A549 (cell line): Measurements from ENCODE around the gene SIAH3. TPM values are rescaled to one million over a fixed set of nuclear protein-coding genes. Genes with fewer than 3 reads are reported as not detected.

ENCODE experiments used
- ATAC-seq, 2 experiments: fragments of 200-7000 bp in 1 of 2; fragments of >200 bp in 1 of 2; cut with Nextera tagmentation in 1 of 2; cut with Tn5 transposase in 1 of 2; 3 replicates each; pipeline versions ENCODE4 v1.8.0 to v1.9.1; 2018 to 2020; ENCODE audit warnings: mild to moderate bottlenecking in 1 of 2, moderate library complexity in 1 of 2
- CTCF ChIA-PET: fragments of 300-600 bp; sonication (Branson Sonifier 250); formaldehyde crosslinking; extraction: SDS; loops from one replicate; lab custom pipeline; 2021; ENCODE audit warnings: antibody characterized with exemption, inconsistent platforms; lab: Yijun Ruan, JAX
- POLR2A ChIA-PET: fragments of 350-600 bp; formaldehyde crosslinking; extraction: SDS; loops from one replicate; lab custom pipeline; 2021; ENCODE audit warnings: antibody characterized with exemption, inconsistent platforms; lab: Yijun Ruan, JAX
- DNase-seq, 2 experiments: peaks; one replicate each; pipeline versions ENCODE4 v3.0.0 to v3.0.0-alpha.2; 2011 to 2016; ENCODE audit warnings: low read depth in 1 of 2, low spot score in 1 of 2
- FAIRE-seq: peaks from 2 replicates; lab custom pipeline; 2011; peaks lifted over from hg19 to GRCh38; lab: Jason Lieb, UNC
- H3K27ac ChIP-seq, 2 experiments: fragments of >200 bp; sonication (Bioruptor Twin); formaldehyde crosslinking; 3 replicates each; pipeline ENCODE4 v1.5.1; 2016 to 2017
- H3K4me1 ChIP-seq: fragments of >200 bp; sonication (Bioruptor Twin); formaldehyde crosslinking; 3 replicates; pipeline ENCODE4 v1.6.1; 2016
- H3K4me2 ChIP-seq: fragments of >200 bp; sonication (Bioruptor Twin); formaldehyde crosslinking; 3 replicates; pipeline ENCODE4 v1.6.1; 2016
- H3K4me3 ChIP-seq: fragments of >200 bp; sonication (Bioruptor Twin); formaldehyde crosslinking; 3 replicates; pipeline ENCODE4 v1.5.1; 2016
- H3K9me3 ChIP-seq: fragments of >200 bp; sonication (Bioruptor Twin); formaldehyde crosslinking; 3 replicates; pipeline ENCODE4 v1.6.1; 2016
- BHLHE40 ChIP-seq: IDR thresholded peaks from 2 replicates; pipeline ENCODE4 v1.6.1; 2012; ENCODE audit warnings: low read depth, low read length, inconsistent platforms
- CHD2 ChIP-seq: fragments of 150-350 bp; IDR thresholded peaks from 2 replicates; pipeline ENCODE4 v1.6.1; 2014; ENCODE audit warnings: low read length; ENCODE audit not compliant: partially characterized antibody
- CHD4 ChIP-seq: fragments of 200-600 bp; sonication (generic); IDR thresholded peaks from 2 replicates; pipeline ENCODE4 v1.6.1; 2016; ENCODE audit warnings: antibody characterized with exemption, mild to moderate bottlenecking, borderline replicate concordance
- ESRRA ChIP-seq: fragments of 150-350 bp; IDR thresholded peaks from 2 replicates; pipeline ENCODE4 v1.6.1; 2014; ENCODE audit warnings: mild to moderate bottlenecking, low read length, borderline replicate concordance
- FOSB ChIP-seq: fragments of 250-450 bp; sonication (Bioruptor Pico); IDR thresholded peaks from 2 replicates; pipeline ENCODE4 v1.5.0; 2020; ENCODE audit warnings: mild to moderate bottlenecking, moderate library complexity
- FOSL2 ChIP-seq, 2 experiments: fragments of 450-650 bp in 1 of 2; fragments of >200 bp in 1 of 2; sonication (Bioruptor Twin) in 1 of 2; formaldehyde crosslinking; IDR thresholded peaks; 2 replicates each; pipeline versions ENCODE4 v1.5.0 to v1.6.1; 2016 to 2020; ENCODE audit warnings: mild to moderate bottlenecking in 1 of 2, moderate library complexity in 1 of 2
- GATA3 ChIP-seq: IDR thresholded peaks from 2 replicates; pipeline ENCODE4 v1.6.1; 2012; ENCODE audit warnings: borderline replicate concordance
- HOXA7 ChIP-seq: fragments of 250-450 bp; sonication (Bioruptor Pico); IDR thresholded peaks from 2 replicates; pipeline ENCODE4 v1.5.0; 2020; ENCODE audit warnings: mild to moderate bottlenecking, moderate library complexity
- HOXB5 ChIP-seq: fragments of 250-450 bp; sonication (Bioruptor Pico); IDR thresholded peaks from 2 replicates; pipeline ENCODE4 v1.5.0; 2020; ENCODE audit warnings: mild to moderate bottlenecking, moderate library complexity
- KDM5A ChIP-seq: fragments of 200-600 bp; sonication (generic); IDR thresholded peaks from 2 replicates; pipeline ENCODE4 v1.6.1; 2016; ENCODE audit warnings: antibody characterized with exemption, mild to moderate bottlenecking
- MAFK ChIP-seq: fragments of 450-650 bp; IDR thresholded peaks from 2 replicates; pipeline ENCODE4 v1.6.1; 2014; ENCODE audit not compliant: partially characterized antibody
- MAX ChIP-seq: IDR thresholded peaks from 2 replicates; pipeline ENCODE4 v1.6.1; 2012
- NFE2L2 ChIP-seq: fragments of 150-350 bp; conservative IDR thresholded peaks from 2 replicates; pipeline ENCODE4 v1.6.1; 2014; ENCODE audit warnings: low read length
- NR3C1 ChIP-seq: fragments of >200 bp; sonication (Bioruptor Twin); formaldehyde crosslinking; IDR thresholded peaks from 3 replicates; pipeline ENCODE4 v1.6.1; 2017
- PBX3 ChIP-seq: IDR thresholded peaks from 2 replicates; pipeline ENCODE4 v1.6.1; 2012
- POLR2A ChIP-seq: IDR thresholded peaks from 2 replicates; pipeline ENCODE4 v1.6.1; 2012; ENCODE audit warnings: mild to moderate bottlenecking, low read length
- RFX5 ChIP-seq: fragments of 450-650 bp; IDR thresholded peaks from 2 replicates; pipeline ENCODE4 v1.7.1; 2014; ENCODE audit warnings: antibody characterized with exemption, mild to moderate bottlenecking, moderate library complexity
- RNF2 ChIP-seq: fragments of 200-600 bp; sonication (generic); IDR thresholded peaks from 2 replicates; pipeline ENCODE4 v1.6.1; 2016; ENCODE audit warnings: low read depth, mild to moderate bottlenecking, antibody characterized with exemption, moderate library complexity, borderline replicate concordance
- SMC3 ChIP-seq: fragments of >200 bp; sonication (Bioruptor Twin); formaldehyde crosslinking; IDR thresholded peaks from 3 replicates; pipeline ENCODE4 v1.6.1; 2018; ENCODE audit warnings: inconsistent platforms
- SREBF2 ChIP-seq: fragments of 450-650 bp; IDR thresholded peaks from 2 replicates; pipeline ENCODE4 v1.6.1; 2014; ENCODE audit warnings: mild to moderate bottlenecking, moderate library complexity
- USF2 ChIP-seq: fragments of 450-650 bp; IDR thresholded peaks from 2 replicates; pipeline ENCODE4 v1.6.1; 2014; ENCODE audit warnings: antibody characterized with exemption
- ZC3H11A ChIP-seq: fragments of 450-650 bp; IDR thresholded peaks from 2 replicates; pipeline ENCODE4 v1.6.1; 2014; ENCODE audit warnings: antibody characterized with exemption, mild to moderate bottlenecking
- ZFP36 ChIP-seq: fragments of 450-650 bp; IDR thresholded peaks from 2 replicates; pipeline ENCODE4 v1.6.1; 2014; ENCODE audit warnings: borderline replicate concordance; ENCODE audit not compliant: partially characterized antibody
- ZNF302 ChIP-seq: fragments of 250-450 bp; sonication (Bioruptor Pico); IDR thresholded peaks from 2 replicates; pipeline ENCODE4 v1.9.0; 2021; ENCODE audit warnings: inconsistent platforms, mild to moderate bottlenecking, moderate library complexity
- WGBS: methylation state at CpG from one replicate; pipeline ENCODE4 v1.1.6; 2017; ENCODE audit errors: missing lambda C conversion rate; 5-methylcytosine and 5-hydroxymethylcytosine counted together
- polyA plus RNA-seq, 4 experiments: library from polyadenylated mRNA; depleted of rRNA in 3 of 4; stranded (reverse); fragments of >200 nt; fragmentation: RNase III in 1 of 4; extraction: RNeasy Plus Mini Kit Qiagen cat#74134 plus additional on column Dnase treatment in 1 of 4; gene quantifications; 2 replicates in 3 of 4; 3 replicates in 1 of 4; pipeline ENCODE4 v1.2.3, GENCODE V29; 2011 to 2017

Gene SIAH3
- polyA plus RNA-seq, 2 of the 4 experiments (the other 2 are of a cell fraction) = not detected

GRCh38 chr13:45834411-45834994, 17.1 kb downstream of the SIAH3 start (continued):
- TF ChIP-seq USF2 = no peak

- Histone ChIP-seq H3K9me3 (no peaks in the 10 kb centered on the region), H3K4me1 (no peaks in the 10 kb centered on the region), H3K27ac (no peak overlapping the region), H3K4me3 (no peak overlapping the region), H3K4me2 (no peak overlapping the region)
- POLR2A ChIA-PET = no interaction called here
- 26% methylated on average over 5 of the region's 5 CpGs for WGBS
- CTCF ChIA-PET = interaction anchor here (0.6 to 1.9 kb wide), 4 partner anchors 11 to 454 kb away, joined by 3 to 5 read pairs (median 4); no protein-coding TSS in a partner anchor
- no peak for ATAC-seq
- no peak for DNase-seq
- no peak for FAIRE-seq
- no peak for TF ChIP-seq FOSL2 (IDR thresholded peaks at IDR 0.05)
- 0 out of 2 replicates have a peak, but pooled peaks have one; percentile 5 for TF ChIP-seq FOSL2 (CRISPR knock-in tag; IDR thresholded peaks at IDR 0.05)
- TF ChIP-seq PBX3 = no peak
These were observed 17.7 kb downstream of the SIAH3 start for GRCh38 chr13:45833663-45834375.

- H3K9me3 ChIP-seq = no peaks in the 10 kb centered on the region
- FAIRE-seq (no peak), DNase-seq (no peak), ATAC-seq (no peak)
- ChIA-PET POLR2A (no interaction called here), CTCF (interaction anchor here (0.7 to 0.9 kb wide), 2 partner anchors 33 to 47 kb away, joined by 3 to 4 read pairs; no protein-coding TSS in a partner anchor)
- WGBS = 50% methylated on average over 4 of the region's 4 CpGs
- H3K4me1 ChIP-seq = no peaks in the 10 kb centered on the region
- no peak for TF ChIP-seq HOXB5
- TF ChIP-seq SREBF2 = no peak
- TF ChIP-seq ZNF302 (CRISPR knock-in tag) = no peak
- TF ChIP-seq ZFP36 = no peak
- no peak for TF ChIP-seq ESRRA
- TF ChIP-seq FOSB (CRISPR knock-in tag) = no peak
- TF ChIP-seq USF2 = no peak
- TF ChIP-seq MAFK = no peak
- TF ChIP-seq GATA3 = no peak
- TF ChIP-seq HOXA7 (CRISPR knock-in tag) = no peak
- no peak for TF ChIP-seq POLR2A
- TF ChIP-seq MAX = no peak
- TF ChIP-seq SMC3 = no peak
- TF ChIP-seq BHLHE40 = no peak
- TF ChIP-seq NR3C1 = no peak
- TF ChIP-seq ZC3H11A = no peak
- no peak overlapping the region for H3K4me3 ChIP-seq
- no peak overlapping the region for H3K27ac ChIP-seq
- no peak overlapping the region for H3K4me2 ChIP-seq
These were observed 18.3 kb downstream of the SIAH3 start for GRCh38 chr13:45833242-45833641.

GRCh38 chr13:45831851-45832250, 19.7 kb downstream of the SIAH3 start:
- Histone ChIP-seq H3K9me3 (no peaks in the 10 kb centered on the region), H3K4me2 (no peak overlapping the region), H3K4me3 (no peak overlapping the region), H3K4me1 (no peaks in the 10 kb centered on the region), H3K27ac (no peak overlapping the region)
- no peak for TF ChIP-seq CHD4
- TF ChIP-seq RNF2 = no peak
- no peak for TF ChIP-seq RFX5
- TF ChIP-seq SMC3 = no peak
- TF ChIP-seq CHD2 = no peak
- no peak for TF ChIP-seq NFE2L2
- TF ChIP-seq KDM5A = no peak
- CTCF ChIA-PET = interaction anchor here (2.0 kb wide), 1 partner anchor 295 kb away, joined by 4 read pairs; no protein-coding TSS in a partner anchor
- FAIRE-seq (no peak), ATAC-seq (no peak), DNase-seq (no peak)
- 56% methylated on average over 4 of the region's 4 CpGs for WGBS
- POLR2A ChIA-PET = no interaction called here
